GM12892 (cell line): ENCODE data around the gene FRY.

ENCODE experiments used
- DNase-seq: peaks from one replicate; pipeline ENCODE4 v3.0.0; 2011; ENCODE audit not compliant: insufficient read length
- FAIRE-seq: peaks from 2 replicates; lab custom pipeline; 2011; peaks lifted over from hg19 to GRCh38; lab: Jason Lieb, UNC
- POLR2A ChIP-seq: IDR thresholded peaks from 2 replicates; pipeline ENCODE4 v1.6.1; 2011; ENCODE audit warnings: low read depth, low read length, control low read depth
- POLR2AphosphoS5 ChIP-seq: IDR thresholded peaks from 2 replicates; pipeline ENCODE4 v1.6.1; 2011; ENCODE audit warnings: low read depth, low read length, control low read depth
- TAF1 ChIP-seq: IDR thresholded peaks from 2 replicates; pipeline ENCODE4 v1.6.1; 2011; ENCODE audit warnings: low read depth, mild to moderate bottlenecking, control low read depth, low read length, borderline replicate concordance

FRY gene

DNA sequence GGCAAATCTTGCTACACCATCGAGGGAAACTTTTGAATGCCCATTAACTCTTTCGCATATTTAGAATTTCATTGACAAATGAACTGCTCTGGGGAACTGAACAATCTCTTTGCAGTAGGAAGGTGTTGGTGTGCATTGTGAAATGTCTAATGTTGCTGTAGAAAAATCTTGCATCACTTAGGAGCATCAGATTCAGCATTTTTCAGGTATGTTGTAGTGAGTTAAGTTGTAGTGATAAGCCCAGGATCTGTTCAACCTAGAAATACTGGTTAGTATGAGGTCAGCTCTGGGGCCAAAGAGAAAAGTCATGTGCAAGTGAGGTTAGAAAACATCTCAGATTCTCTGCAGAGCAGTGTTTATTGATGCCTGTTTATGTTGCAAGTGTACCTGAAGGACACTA is 4.1 kb downstream of the FRY start:
- TF ChIP-seq POLR2A, result no peak
- no peak for TF ChIP-seq TAF1
- no peak for TF ChIP-seq POLR2AphosphoS5
- no peak for DNase-seq

DNA sequence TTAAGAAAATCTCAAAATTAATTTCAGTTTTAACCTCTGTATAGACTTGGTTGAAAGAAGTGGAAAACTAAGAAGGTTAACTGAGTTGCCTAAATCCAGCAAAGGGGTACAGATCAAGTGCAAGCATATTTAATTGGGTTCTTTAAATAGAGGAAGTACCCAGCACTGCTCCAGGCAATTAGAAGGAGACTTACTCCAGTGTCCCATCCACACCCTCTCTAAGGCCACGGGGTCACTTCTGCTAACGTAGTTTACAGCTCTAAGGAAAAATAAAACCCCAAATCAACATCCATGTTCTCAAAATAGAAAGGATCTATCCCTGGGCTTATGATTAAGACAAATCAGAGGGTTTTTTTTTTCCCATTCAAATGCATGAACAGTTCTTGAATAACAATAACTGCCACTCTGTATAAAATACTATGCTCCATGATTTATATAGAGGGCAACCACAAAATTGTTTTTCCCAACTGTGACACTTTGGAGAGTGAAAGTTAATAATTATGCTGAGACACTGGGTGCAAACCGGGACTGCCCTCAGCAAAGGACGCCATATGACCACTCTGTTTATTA is 4.6 kb downstream of the FRY start:
- DNase-seq (no peak), FAIRE-seq (no peak)
- TF ChIP-seq POLR2AphosphoS5 (no peak), POLR2A (no peak), TAF1 (no peak)

More for the DNA sequence above, 4.1 kb downstream of the FRY start:
- FAIRE-seq, result no peak

DNA sequence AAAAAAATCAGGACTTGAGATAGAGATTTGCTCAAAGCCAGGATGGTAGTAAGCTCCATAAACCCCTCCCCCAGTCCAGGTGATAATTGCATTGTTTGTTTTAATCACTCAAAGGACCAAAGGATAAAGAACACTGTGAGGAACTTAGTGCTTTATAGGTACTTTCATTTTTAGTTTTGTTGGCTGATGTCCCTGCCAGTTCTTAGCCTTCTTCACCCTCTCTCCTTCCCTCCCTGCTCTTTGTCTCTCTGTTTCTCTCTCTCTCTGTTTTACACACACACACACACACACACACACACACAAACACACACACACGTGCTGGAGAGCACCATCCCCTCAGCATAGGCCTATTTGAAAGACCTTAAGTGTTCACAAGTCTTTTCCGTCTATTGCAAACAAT is 5.2 kb downstream of the FRY start:
- no peak for FAIRE-seq
- TF ChIP-seq TAF1, result no peak
- TF ChIP-seq POLR2A, result no peak
- no peak for TF ChIP-seq POLR2AphosphoS5

DNA sequence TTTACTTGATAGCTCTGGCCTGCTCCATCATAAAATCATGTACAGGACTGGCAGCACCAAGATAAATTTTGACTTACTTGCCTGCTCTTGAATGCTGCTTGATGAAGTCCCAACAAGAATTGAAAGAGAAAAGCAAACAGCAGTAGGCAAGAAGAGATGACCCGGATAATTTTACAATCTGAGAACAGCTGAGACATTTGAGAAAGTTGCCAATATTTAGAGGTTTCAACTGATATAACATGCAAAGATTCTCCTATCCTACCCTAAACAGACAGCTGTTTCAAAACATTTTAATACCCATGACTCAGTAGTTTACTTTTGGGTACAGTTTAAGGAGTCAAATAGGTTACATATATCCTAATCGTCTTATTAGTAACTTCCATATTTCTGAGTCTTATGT is 5.9 kb downstream of the FRY start:
- no peak for DNase-seq
- FAIRE-seq, result no peak
- TF ChIP-seq TAF1 (no peak), POLR2AphosphoS5 (no peak), POLR2A (no peak)

More for the DNA sequence above, 5.2 kb downstream of the FRY start:
- DNase-seq, result no peak

DNA sequence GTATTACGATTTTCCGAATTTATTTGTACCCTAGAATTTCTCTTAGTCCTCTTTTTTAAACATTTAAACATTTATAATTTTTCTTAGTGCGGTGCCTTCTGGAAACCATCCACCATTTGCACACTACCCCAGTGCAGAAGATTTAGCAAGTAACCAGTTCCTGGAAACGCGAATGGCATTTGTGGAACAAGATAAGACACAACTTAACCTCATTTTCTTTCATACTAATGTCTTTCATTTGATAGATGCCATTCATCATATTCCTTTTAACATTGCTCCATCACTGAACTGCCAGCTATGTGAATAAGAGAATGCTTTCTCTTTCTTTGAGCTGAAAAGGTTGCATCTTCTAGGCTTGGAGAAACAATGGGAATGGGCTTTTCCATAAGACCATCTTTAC is 6.8 kb downstream of the FRY start:
- DNase-seq (no peak), FAIRE-seq (no peak)
- TF ChIP-seq POLR2A, result no peak
- no peak for TF ChIP-seq TAF1
- no peak for TF ChIP-seq POLR2AphosphoS5

DNA sequence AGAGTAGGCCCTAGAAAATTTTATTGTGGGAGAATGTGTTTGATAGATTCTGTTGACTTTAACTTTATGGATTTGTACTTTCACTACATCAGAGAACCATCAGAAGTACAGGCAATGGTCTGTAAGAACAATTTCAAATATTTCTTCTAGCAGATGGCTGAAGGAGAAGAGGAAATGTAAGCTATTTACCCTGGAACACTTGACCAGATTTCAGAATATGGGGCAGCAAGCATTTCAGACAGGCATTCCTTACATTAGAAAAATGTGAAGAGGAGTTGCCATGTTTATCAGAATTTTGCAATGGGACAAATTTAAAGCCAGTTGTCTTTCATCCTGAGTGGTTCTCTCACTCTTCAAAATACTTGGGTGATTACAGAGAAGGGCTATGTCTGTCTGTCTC is 7.5 kb downstream of the FRY start:
- FAIRE-seq (no peak), DNase-seq (no peak)
- TF ChIP-seq POLR2A (no peak), POLR2AphosphoS5 (no peak), TAF1 (no peak)

DNA sequence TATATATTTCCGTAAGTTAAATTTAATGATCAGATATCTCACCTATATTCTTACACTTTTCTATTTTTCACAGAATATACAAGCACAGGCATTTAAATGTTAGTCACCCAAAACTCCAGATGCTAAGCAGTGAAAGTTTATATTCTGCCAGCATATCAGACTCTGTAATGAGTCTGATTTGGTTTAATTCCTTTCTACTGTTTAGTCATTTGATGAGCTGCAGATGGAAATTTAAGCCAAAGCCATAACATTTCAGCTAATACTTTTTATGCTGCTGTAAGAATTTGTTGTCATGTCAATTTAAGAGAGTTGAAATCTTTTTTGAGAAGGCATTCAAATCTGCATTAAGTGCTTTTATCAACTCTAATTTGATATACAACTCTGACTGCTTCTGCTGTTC is 8.0 kb downstream of the FRY start:
- no peak for FAIRE-seq
- TF ChIP-seq TAF1, result no peak
- DNase-seq, result no peak

DNA sequence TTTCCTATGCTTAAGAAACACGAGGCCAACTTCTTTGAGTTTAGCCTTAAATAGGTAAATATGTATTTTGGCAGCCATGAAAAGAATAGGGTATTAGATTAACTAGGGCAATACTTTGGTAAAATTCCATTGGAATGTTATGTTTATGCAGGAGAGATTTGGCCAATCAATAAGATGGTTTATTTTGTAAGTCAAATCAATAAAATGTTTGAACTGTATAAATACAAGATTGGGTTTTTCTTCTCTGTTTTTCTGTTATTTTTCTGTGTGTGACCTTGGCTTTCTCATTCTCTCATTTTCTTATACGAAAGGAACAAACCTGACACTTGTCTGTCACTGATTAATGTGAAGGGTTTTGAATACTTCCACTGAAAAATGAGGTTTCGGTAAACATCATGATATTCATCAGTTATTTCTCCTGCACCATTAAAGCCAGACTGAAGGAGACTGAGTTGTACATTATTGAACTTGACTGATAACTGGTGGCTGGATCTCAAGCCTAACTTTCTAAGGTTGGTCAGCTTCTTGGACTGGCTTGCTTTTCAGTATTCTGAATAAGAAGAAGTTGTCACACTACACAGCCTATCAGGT is 8.6 kb downstream of the FRY start:
- TF ChIP-seq POLR2AphosphoS5, result no peak
- DNase-seq, result no peak
- FAIRE-seq, result peak; percentile 9

DNA sequence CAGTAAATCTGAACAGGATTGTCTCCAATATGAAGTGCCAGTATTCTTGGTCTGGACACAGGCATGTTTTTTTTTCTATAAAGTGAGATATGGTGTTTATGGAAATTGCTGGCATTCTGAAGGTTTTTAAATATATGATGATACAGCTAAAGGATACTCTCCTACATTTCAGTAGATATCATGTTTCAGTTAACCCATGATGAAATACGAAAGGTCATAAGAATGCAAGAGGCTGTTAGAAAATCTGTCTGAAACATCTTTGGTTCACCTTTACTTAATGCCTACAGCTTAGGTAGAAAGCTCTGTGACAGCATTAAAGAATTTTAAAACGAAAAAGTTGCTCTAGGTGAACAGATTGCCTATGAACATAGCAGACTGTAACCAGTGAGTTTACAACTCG is 9.1 kb downstream of the FRY start:
- TF ChIP-seq TAF1 (no peak), POLR2A (no peak), POLR2AphosphoS5 (no peak)
- no peak for FAIRE-seq
- DNase-seq, result no peak

DNA sequence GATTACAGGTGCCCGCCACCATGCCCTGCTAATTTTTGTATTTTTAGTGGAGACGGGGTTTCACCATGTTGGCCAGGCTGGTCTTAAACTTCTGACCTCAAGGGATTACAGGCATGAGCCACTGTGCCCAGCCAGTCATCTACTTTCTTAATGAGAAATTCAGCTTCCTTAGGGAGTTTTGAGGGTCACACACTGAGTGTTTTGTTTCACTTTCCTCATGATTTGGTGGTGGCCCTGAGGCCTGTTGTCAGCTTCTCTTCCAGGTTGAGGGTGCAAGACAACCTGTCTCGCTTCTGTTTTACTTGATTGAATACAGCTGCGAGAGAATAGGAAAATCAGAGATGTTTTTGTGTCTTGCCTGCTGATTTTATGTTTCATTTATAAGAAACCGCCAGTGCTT is 9.9 kb downstream of the FRY start:
- no peak for TF ChIP-seq POLR2A
- TF ChIP-seq POLR2AphosphoS5, result no peak
- TF ChIP-seq TAF1, result no peak
- FAIRE-seq (no peak), DNase-seq (no peak)

DNA sequence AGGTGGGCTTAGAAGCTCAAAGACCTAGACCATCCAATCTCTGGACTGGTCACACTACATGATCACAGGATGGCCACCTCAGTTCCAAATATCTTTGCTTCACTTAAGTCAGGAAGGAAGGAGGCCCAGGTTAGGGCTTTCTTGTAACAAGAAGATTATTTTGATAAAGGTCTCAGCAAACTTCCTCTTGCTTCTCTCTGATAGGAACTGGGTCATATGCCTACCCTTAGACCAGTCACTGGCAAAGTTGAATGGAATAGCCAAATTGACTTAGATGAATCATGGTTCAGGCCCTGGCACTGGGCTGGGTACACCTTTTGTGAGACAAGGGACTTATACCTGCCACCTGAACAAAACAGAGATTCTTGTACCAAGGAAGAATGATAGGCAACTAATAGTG is 11.0 kb downstream of the FRY start:
- FAIRE-seq, result no peak
- no peak for TF ChIP-seq TAF1
- DNase-seq, result no peak

DNA sequence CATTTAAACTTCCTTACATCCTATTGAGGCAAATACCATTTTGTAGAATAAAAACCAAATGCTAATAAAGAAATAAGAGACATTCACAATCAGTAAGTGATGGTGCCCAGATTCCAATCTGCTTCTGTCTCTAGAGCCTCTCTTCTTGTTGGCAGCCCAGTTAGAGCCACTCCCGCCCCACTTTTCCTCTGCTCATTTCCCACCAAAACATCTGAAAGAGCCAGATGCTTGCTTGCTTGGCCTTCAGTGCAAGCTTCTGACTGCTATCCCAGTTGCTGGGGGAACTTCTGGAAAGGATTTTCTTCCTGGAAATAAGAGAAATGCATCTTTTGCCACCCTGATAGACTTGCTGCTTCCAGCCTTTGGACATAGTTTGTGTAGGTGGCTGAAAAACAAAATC is 12.9 kb downstream of the FRY start:
- DNase-seq (no peak), FAIRE-seq (no peak)
- TF ChIP-seq POLR2A (no peak), TAF1 (no peak), POLR2AphosphoS5 (no peak)

DNA sequence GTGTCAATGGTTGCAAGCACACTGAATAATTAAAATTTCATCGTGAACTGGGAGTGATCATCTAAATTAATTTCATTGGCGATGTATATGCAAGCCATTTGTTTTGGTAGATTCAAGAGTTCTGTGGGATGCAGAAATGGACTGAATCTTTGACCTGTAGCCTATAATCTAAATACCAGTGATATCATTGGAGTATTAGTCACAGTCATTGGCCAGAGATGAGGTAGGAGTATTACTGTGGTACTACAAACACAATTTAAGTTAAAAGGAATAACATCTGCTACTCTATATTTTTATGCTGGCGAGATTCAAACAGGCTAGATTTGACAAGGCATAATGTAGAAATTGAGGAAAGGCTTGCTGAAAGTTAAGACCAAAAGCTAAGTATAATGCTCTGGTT is 14.0 kb downstream of the FRY start:
- DNase-seq (no peak), FAIRE-seq (no peak)
- TF ChIP-seq POLR2A (no peak), POLR2AphosphoS5 (no peak), TAF1 (no peak)
